ENCODE measurements around the gene AMPD2. TPM values are rescaled to one million over a fixed set of nuclear protein-coding genes. Genes with fewer than 3 reads are reported as not detected.

The AMPD2 gene
- total and polyA plus RNA-seq, 2 donors (not counting 3 experiments of a cell fraction or from before 2014, with no cell fraction given), result 69.4 TPM

GRCh38 chr1:109620401-109620791 is 759 bp downstream of the AMPD2 start:
- Histone ChIP-seq H3K27ac (ENCODE audit: insufficient read depth, low read depth, low read length) (peak overlapping the region; percentile 97), H3K4me1 (ENCODE audit: control insufficient read depth, extremely low read depth, insufficient read depth, low read length) (peaks cover 53% of the 10 kb centered on the region), H3K36me3 (ENCODE audit: control insufficient read depth in 2 of 2, extremely low read depth in 1 of 2, insufficient read depth in 2 of 2, low read length in 2 of 2) (no peaks in the 10 kb centered on the region), H3K79me2 (ENCODE audit: control insufficient read depth, insufficient read depth, low read length) (peaks cover 50% of the 10 kb centered on the region), H4K20me1 (replicated peaks; ENCODE audit: control insufficient read depth, extremely low read depth, insufficient read depth, low read length) (no peaks in the 10 kb centered on the region), H3K9me1 (replicated peaks; ENCODE audit: control insufficient read depth, extremely low read depth, insufficient read depth, low read length) (no peaks in the 10 kb centered on the region), H3K4me3 (replicated peaks in 1 of 3; ENCODE audit: insufficient read depth in 1 of 3, low read depth in 1 of 3, low read length in 3 of 3) (peak overlapping the region; percentile 74 to 83 (median 76)), H3K4me2 (ENCODE audit: insufficient read depth, low read length) (peak overlapping the region; percentile 87), H3K9me3 (replicated peaks; ENCODE audit: control insufficient read depth, insufficient read depth, low read length) (no peaks in the 10 kb centered on the region), H3K27me3 (ENCODE audit: control insufficient read depth in 2 of 2, insufficient read depth in 2 of 2, low read length in 2 of 2) (no peaks in the 10 kb centered on the region), H3K9ac (replicated peaks; ENCODE audit: extremely low read depth, insufficient read depth, low read length) (peak overlapping the region; percentile 96), H2AFZ (ENCODE audit: low read depth, low read length) (peak overlapping the region; percentile 56)
- FAIRE-seq, result no peak
- no peak for DNase-seq (ENCODE audit: low read depth, low spot score)
- BruUV-seq (replicated peaks), result TSS peak; percentile 62
- intact Hi-C loops (cut with micrococcal nuclease) (no loop called here), dilution Hi-C loops (cut with MboI; ENCODE audit: extremely low pct_ligation_motif_present, low sequenced_read_pairs) (no loop called here)
- no peak for TF ChIP-seq CTCF (IDR thresholded peaks at IDR 0.05; ENCODE audit: extremely low read depth in 1 of 2, insufficient read depth in 1 of 2, low read depth in 1 of 2, low read length in 2 of 2)
- no peak for TF ChIP-seq POLR2A (IDR thresholded peaks at IDR 0.05; ENCODE audit: low read depth, low read length)
- TF ChIP-seq EZH2 (IDR thresholded peaks at IDR 0.05; ENCODE audit: borderline replicate concordance, low read depth, low read length, severe bottlenecking), result no peak
- TF ChIP-seq GATA2 (IDR thresholded peaks at IDR 0.05; ENCODE audit: insufficient read depth, insufficient read length, low read depth, low read length), result no peak
- no peak for TF ChIP-seq POLR2AphosphoS5 (IDR thresholded peaks at IDR 0.05; ENCODE audit: insufficient read depth, low read depth, low read length)
- no peak for TF ChIP-seq MYC (IDR thresholded peaks at IDR 0.05; ENCODE audit: low read depth, low read length)
- TF ChIP-seq JUN (IDR thresholded peaks at IDR 0.05; ENCODE audit: borderline replicate concordance, insufficient read depth, insufficient read length, low read depth), result no peak
- TF ChIP-seq FOS (IDR thresholded peaks at IDR 0.05; ENCODE audit: borderline replicate concordance, insufficient read depth, low read length), result no peak
- no peak for TF ChIP-seq MAX (IDR thresholded peaks at IDR 0.05; ENCODE audit: insufficient read depth, insufficient read length)
- ChIA-PET POLR2A (interaction anchor here (0.7 to 1.4 kb wide), 2 partner anchors 24 to 72 kb away, joined by 3 to 6 read pairs; partner anchors contain the start of gene GNAI3), CTCF (interaction anchor here (0.9 to 2.4 kb wide), 7 partner anchors 9 to 154 kb away, joined by 3 to 28 read pairs (median 11); partner anchors contain the start of gene GNAI3)
